NCI-H748 treated with DMSO at 0.1 percent for 48 hours (cell line): ENCODE results near the gene DLX3.

Experiments
- DNase-seq: peaks from one replicate; lab custom pipeline; 2025; lab: John Stamatoyannopoulos, UW

The DLX3 gene

DNA sequence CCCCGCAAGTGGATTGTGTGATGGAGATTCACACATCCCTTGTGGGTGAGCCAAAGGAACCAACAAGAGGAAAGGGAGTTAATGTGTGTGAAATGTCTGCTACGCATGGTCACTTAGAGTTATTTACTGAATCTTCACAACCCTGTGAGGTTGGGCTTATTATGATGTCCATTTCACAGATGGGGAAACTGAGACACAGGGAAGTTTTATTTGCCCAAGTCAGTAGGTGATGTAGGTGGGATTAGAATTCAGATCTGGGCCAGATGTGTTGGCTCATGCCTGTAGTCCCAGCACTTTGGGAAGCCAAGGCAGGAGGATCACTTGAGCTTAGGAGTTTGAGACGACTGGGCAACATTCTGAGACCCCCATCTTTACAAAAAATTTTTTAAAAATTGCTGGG, 37.7 kb downstream of the DLX3 start:
- no peak for DNase-seq

DNA sequence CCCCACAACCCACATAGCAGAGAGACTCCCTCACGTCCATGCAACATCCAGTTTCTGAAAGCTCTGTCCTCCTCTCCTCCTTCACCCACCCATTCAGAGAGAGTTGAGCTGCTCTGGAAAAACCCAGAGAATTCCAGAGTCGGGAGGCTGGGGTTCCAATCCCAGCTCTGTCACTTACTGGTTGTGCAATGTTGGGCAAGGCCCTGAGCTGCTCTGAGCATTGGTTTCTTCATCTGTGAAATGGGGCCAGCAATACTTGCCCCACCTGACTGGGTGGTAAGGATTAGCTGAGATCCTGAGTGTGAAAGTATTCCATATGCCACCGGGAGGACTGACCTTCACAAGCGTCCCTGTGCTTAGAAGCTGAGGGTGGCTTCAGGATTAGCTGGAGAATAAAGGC, 38.2 kb downstream of the DLX3 start:
- no peak for DNase-seq

- DNase-seq, result no peak
These were observed 39.9 kb downstream of the DLX3 start for GRCh38 chr17:49955157-49955556.

DNA sequence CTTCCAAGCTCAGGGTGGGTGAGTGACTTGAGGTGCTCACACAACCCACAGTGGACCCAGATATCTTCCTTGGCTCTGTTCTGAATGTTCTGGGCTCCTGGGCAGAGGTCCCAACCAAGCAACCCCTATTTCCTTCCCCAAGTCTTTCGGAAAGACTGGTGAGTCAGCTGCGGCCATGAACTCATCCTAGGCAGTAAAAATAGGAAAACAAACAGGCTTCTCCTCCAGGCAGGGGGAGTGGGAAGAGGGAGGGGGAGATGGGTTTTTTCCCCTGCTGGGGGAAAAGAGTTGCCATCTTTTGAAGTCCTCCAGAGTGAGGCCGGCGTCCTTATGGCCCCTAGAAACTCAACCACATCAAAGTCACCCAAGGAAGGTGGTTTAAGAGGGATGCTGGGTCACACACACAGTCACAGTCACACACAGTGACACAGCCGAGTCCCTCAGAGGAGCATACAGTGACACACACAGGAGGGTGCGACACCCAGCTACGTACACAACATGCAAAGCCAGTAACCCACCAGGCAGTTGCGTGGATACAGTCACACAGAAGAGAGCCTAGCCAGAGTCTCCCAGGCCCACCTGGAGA, 42.0 kb downstream of the DLX3 start:
- DNase-seq, result no peak

DNA sequence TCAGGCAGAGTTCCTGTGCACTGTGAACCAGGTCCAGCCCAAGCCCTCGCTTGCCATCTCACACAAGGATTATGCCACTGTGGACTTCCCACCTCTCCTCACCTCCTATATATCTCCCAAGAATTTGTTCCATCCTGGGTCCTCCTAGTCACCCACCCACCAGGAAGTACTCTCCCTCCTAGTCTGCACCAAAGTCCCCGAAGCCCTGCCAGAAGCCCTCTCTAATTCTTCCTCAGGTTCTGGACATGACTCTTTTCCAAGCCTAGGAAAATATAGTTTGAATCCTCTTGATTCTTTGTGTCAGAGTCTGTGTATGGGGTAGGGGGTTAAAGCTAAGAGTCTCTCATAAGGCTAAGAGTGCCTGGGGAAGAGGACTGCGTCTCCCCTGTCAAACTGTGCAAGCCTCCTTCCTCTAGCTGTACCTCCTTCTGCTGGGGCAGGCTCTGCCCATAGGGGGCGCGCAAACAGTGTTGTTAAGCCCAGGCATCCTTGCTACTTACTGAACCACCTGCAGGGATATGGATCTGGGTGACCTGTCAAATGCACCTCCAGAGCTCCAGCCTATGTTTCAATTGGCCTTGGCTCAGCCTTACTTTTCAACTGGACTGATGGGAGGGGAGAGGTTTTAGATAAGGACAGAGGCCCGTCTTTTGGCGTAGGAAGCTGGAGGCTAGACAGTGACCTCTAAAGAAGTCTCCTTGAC, 42.7 kb downstream of the DLX3 start:
- DNase-seq, result peak; percentile 43

GRCh38 chr17:49951362-49952082, 43.5 kb downstream of the DLX3 start:
- DNase-seq, result no peak

DNA sequence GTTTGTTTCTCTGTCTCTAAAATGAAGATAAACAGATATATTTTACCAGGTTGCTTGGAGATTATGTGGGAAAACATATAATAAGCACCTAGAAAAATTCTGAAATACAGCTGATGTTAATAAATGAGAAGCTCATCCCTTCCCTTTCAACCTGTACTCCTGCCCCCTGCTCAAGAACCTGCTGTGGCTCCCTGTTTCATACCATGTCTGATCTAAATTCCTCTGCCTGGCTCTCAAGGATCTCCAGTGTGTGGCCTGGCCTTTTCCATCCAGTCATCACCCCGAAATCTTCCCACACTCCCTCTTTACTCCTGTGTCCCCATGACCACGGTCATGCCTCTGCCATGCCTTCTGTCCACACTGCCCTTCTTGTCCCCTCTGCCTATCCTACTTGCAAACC, 45.4 kb downstream of the DLX3 start:
- DNase-seq, result no peak

DNA sequence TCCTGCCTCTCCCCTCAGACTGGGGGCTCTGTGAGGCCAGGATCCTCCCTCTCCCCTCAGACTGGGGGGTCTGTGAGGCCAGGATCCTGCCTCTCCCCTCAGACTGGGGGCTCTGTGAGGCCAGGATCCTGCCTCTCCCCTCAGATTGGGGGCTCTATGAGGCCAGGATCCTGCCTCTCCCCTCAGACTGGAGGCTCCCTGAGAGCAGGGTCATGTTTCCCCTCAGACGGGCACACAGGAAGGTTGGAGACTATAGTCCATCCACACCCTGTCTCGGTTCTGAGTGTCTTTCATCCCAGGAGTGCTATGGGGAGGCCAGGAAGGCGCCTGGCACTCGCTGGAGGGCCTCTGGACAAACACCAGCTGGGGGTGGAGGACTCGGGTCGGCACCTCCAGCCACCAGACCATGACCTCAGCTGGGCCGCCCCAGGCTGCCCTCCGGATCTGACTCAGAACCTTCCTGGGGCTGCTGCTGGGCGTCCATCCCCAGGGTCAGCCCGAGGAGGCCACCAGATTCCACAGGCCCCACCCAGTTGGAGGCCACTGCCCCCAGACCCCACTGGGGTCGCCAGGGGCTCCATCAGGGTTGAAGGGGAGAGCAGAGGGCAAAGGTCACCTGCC, 48.0 kb downstream of the DLX3 start:
- no peak for DNase-seq

DNA sequence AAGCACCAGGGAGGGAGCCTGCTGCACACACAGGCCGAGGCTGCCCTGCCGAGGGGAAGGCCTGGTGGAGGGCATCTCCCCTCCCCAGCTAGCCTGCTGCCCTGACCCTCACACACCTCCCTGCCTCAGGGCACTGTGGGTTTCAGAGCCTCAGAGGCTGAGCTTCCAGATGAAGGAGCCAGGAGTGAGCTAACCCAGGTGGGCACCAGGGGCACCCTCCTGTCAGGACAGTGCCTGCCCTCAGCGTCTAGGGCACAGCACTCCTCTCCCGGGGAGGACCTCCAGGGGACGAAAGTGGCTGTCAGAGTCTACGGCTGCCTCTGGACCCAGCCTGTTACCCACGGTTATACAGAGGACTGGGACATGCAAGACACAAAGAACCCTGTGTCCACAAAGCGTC, 48.8 kb downstream of the DLX3 start:
- DNase-seq, result no peak

DNA sequence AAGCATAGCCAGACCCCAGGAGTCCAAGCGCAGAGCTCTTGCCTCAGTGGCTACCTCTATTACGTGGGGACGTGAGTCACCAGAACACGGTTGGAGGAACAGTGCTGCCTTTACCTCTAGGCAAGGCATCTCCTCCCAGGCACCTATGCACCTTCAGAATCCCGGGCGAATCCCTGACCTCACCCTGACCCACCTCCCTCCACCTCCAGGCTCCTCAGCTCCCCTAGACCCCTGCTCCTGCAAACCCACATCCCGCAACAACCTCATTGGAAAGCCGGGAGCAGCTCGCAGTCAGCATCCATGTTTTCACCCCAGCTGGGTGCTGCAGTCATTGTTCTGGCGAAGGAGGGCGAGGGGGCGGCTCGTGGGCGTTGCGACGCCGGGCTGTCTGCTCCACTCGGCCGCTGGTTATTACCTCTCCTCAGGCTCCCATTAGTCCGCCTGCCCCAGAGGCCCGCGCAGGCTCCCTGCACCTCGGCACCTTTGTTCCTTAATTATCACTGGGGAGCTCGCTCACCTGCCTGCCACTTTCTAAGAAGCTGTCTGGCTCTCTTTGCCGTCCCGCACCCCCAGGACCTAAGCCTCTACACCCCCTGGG, 50.7 kb downstream of the DLX3 start:
- no peak for DNase-seq

- DNase-seq, result no peak
These were observed 52.1 kb downstream of the DLX3 start for GRCh38 chr17:49942947-49943346.

DNA sequence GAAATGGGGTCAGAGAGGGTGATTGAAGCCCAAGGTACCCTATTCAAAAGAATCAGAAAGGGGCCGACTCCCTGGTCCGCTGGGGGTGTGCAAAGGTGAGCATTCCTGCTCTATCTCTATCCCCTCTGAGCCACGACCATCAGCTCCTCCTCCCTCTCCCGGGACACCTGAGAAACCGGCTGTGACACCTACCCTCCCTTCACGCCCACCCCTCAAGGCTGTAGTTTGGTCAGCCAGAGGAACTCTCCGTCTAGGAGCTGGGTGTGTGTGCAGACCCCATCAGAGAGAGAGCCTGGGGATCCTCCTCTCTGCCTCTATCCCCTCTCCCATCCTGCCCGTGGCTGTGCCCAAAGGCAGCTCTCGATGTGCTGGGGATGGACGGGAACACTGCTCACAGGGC, 53.6 kb downstream of the DLX3 start:
- DNase-seq, result no peak
